GM23338 (cell line): ENCODE results near the gene AURKAIP1.
"Not testable (repeated sequence)": the region's sequence is repeated elsewhere in the genome, so short reads cannot be mapped to it uniquely, and the experiment has no call there.

Source experiments
- CREB1 ChIP-seq: fragments of 250-450 bp; sonication (Bioruptor Pico); IDR thresholded peaks from 2 replicates; pipeline ENCODE4 v1.5.0; 2020; ENCODE audit warnings: low read depth, mild to moderate bottlenecking, moderate library complexity
- EZH2 ChIP-seq: fragments of 200-600 bp; sonication (generic); IDR thresholded peaks from one replicate; pipeline ENCODE4 v1.8.0; 2017; ENCODE audit warnings: antibody characterized with exemption, mild to moderate bottlenecking, low read depth; ENCODE audit not compliant: unreplicated experiment
- EZH2phosphoT487 ChIP-seq: fragments of 200-600 bp; sonication (generic); IDR thresholded peaks from one replicate; pipeline ENCODE4 v1.8.1; 2018; ENCODE audit warnings: antibody characterized with exemption; ENCODE audit not compliant: unreplicated experiment
- JUNB ChIP-seq: IDR thresholded peaks from one replicate; pipeline ENCODE4 v1.6.1; 2016; ENCODE audit warnings: antibody characterized with exemption; ENCODE audit not compliant: unreplicated experiment
- POLR2AphosphoS5 ChIP-seq: IDR thresholded peaks from 2 replicates; pipeline ENCODE4 v1.6.1; 2016; ENCODE audit warnings: antibody characterized with exemption, low read depth
- REST ChIP-seq: IDR thresholded peaks from one replicate; pipeline ENCODE4 v1.6.1; 2018; ENCODE audit warnings: antibody characterized with exemption; ENCODE audit not compliant: unreplicated experiment
- STAT1 ChIP-seq: IDR thresholded peaks from one replicate; pipeline ENCODE4 v1.6.1; 2016; ENCODE audit warnings: antibody characterized with exemption; ENCODE audit not compliant: unreplicated experiment
- ZNF114 ChIP-seq: fragments of 250-450 bp; sonication (Bioruptor Pico); IDR thresholded peaks from 2 replicates; pipeline ENCODE4 v1.5.0; 2020; ENCODE audit warnings: mild to moderate bottlenecking, moderate library complexity
- TF ChIP-seq, protein P1 (sequence below), 2 experiments: fragments of 200-600 bp in 1 of 2; sonication (generic) in 1 of 2; conservative IDR thresholded peaks; 2 replicates each; pipeline versions ENCODE4 v1.5.1 to v1.6.1; 2016 to 2017; ENCODE audit warnings: antibody characterized with exemption in 2 of 2, low read depth in 2 of 2, mild to moderate bottlenecking in 2 of 2, moderate library complexity in 1 of 2

- TF ChIP-seq, protein P1, sequence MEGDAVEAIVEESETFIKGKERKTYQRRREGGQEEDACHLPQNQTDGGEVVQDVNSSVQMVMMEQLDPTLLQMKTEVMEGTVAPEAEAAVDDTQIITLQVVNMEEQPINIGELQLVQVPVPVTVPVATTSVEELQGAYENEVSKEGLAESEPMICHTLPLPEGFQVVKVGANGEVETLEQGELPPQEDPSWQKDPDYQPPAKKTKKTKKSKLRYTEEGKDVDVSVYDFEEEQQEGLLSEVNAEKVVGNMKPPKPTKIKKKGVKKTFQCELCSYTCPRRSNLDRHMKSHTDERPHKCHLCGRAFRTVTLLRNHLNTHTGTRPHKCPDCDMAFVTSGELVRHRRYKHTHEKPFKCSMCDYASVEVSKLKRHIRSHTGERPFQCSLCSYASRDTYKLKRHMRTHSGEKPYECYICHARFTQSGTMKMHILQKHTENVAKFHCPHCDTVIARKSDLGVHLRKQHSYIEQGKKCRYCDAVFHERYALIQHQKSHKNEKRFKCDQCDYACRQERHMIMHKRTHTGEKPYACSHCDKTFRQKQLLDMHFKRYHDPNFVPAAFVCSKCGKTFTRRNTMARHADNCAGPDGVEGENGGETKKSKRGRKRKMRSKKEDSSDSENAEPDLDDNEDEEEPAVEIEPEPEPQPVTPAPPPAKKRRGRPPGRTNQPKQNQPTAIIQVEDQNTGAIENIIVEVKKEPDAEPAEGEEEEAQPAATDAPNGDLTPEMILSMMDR (conservative IDR thresholded peaks at IDR 0.05; ENCODE audit: low read depth in 2 of 2): not testable (repeated sequence)
- TF ChIP-seq CREB1; POLR2AphosphoS5; EZH2; REST; EZH2phosphoT487; JUNB; ZNF114 (CRISPR knock-in tag); STAT1: not testable (repeated sequence)
These were observed 10.3 kb upstream of the AURKAIP1 start for GRCh38 chr1:1385339-1385738.
